Measurements from ENCODE around the gene GRID1. TPM values are rescaled to one million over a fixed set of nuclear protein-coding genes. Genes with fewer than 3 reads are reported as not detected.

The GRID1 gene
- 3.4 and 3.5 TPM in 2 replicates for total RNA-seq (2013; cell fraction: nucleolus; rRNA removed)
- total RNA-seq (2014; rRNA removed) (0.11 and 0.23 TPM in 2 replicates), total RNA-seq (2014; rRNA removed; fragmentation: Illumina TruSeq; extraction: Trizol) (0.04 and 0.05 TPM in 2 replicates), total RNA-seq (2021) (0.08 TPM in 1 of 2 replicates, not detected in the other), polyA plus RNA-seq (2011; rRNA removed) (0.29 and 0.62 TPM in 2 replicates), polyA plus RNA-seq (2014; fragmentation: Illumina TruSeq; extraction: Trizol) (0.05 TPM in 1 of 2 replicates, not detected in the other), polyA plus RNA-seq (2014; fragmentation: Nextera tagmentation; extraction: Ambion mirVana) (not detected), polyA plus RNA-seq (2014; rRNA removed) (0.04 and 0.05 TPM in 2 replicates), polyA plus RNA-seq (2016; fragmentation: Nextera tagmentation; extraction: Ambion mirVana) (not detected), polyA minus RNA-seq (2011; rRNA and poly(A)+ RNA removed) (2.4 TPM in 2 replicates), Bru-seq, nascent RNA (percentile 34 among the genes with signal in this experiment), BruChase-seq, experiment 1, labeled RNA remaining after a 6-hour chase (percentile 21 among the genes with signal in this experiment), BruChase-seq, experiment 2, labeled RNA remaining after a 2-hour chase (percentile 30 among the genes with signal in this experiment)
- 0.12 TPM for polyA plus RNA-seq (2011; ENCODE audit: low read depth)
- polyA plus RNA-seq (2011; cell fraction: cytosol; rRNA removed), result 0.46 and 0.59 TPM in 2 replicates
- polyA plus RNA-seq (2011; cell fraction: nucleus; rRNA removed), result 0.97 and 1.3 TPM in 2 replicates
- polyA plus RNA-seq (2012), result 0.28 and 0.35 TPM in 2 replicates
- polyA minus RNA-seq (2011; cell fraction: cytosol; rRNA and poly(A)+ RNA removed), result 0.31 and 0.80 TPM in 2 replicates
- polyA minus RNA-seq (2011; cell fraction: nucleus; rRNA and poly(A)+ RNA removed), result 3.1 and 3.7 TPM in 2 replicates
- long read RNA-seq, experiment 1, result 0 reads
- long read RNA-seq, experiment 2, partial matches to known transcripts, result 0 of 2 reads
- long read RNA-seq, experiment 2, other reads (novel, unspliced or antisense), result 2 of 2 reads

GRCh38 chr10:86366033-86366901, at the start of gene GRID1:
Gene GRID1 (minus strand): TSS chr10:86366795.
- no peaks in the 10 kb centered on the region for H3K9me3 ChIP-seq (replicated peaks; ENCODE audit: control insufficient read depth, insufficient read depth, low read length)
- in situ Hi-C loops (cut with MboI) (no loop called here), intact Hi-C loops (cut with micrococcal nuclease; ENCODE audit: unreplicated experiment) (no loop called here)
- ChIA-PET SMC1A (ENCODE audit: uncharacterized antibody, unreplicated experiment) (no interaction called here), POLR2A (interaction anchor here (0.6 kb wide), 1 partner anchor 18 kb away, joined by 3 read pairs; no protein-coding TSS in a partner anchor), CTCF (interaction anchor here (0.6 kb wide), 1 partner anchor 1803 kb away, joined by 3 read pairs; no protein-coding TSS in a partner anchor), RAD21 (ENCODE audit: unreplicated experiment) (interaction anchor here (0.6 kb wide), 1 partner anchor 34 kb away, joined by 3 read pairs; no protein-coding TSS in a partner anchor)
- peak within 1 kb of the TSS; percentile 74 for H3K4me2 ChIP-seq (ENCODE audit: control insufficient read depth, insufficient read depth)
- no TSS peak for BruUV-seq (replicated peaks)
- H2AFZ ChIP-seq (ENCODE audit: control insufficient read depth, low read depth, low read length), result no peak within 1 kb of the TSS; the same call in 1 of the 2 replicates
- H4K20me1 ChIP-seq (ENCODE audit: control insufficient read depth, insufficient read depth), result peaks cover 7% of the 10 kb centered on the region; the same call in 1 of the 2 replicates
- no peaks in the 10 kb centered on the region; the same call in 1 of the 2 replicates for H3K4me1 ChIP-seq (ENCODE audit: control insufficient read depth, insufficient read depth, low read length)
- H3K4me3 ChIP-seq, result 0 out of 2 replicates have a peak within 1 kb of the TSS, but pooled peaks have one; percentile 30
- no peaks in the 10 kb centered on the region for H3K79me2 ChIP-seq (ENCODE audit: control insufficient read depth, insufficient read depth, low read length)
- peaks cover 24 to 34% of the 10 kb centered on the region in 2 experiments for H3K27me3 ChIP-seq (replicated peaks in 1 of 2; ENCODE audit: control insufficient read depth in 2 of 2, insufficient read depth in 2 of 2, low read length in 1 of 2)
- 3% methylated on average over 58 of the region's 119 CpGs for WGBS (ENCODE audit: insufficient coverage, insufficient replicate concordance, low lambda C conversion rate, missing lambda C conversion rate)
- no peak within 1 kb of the TSS for H3K9ac ChIP-seq (ENCODE audit: control insufficient read depth, insufficient read depth, low read length)
- no peaks in the 10 kb centered on the region for H3K36me3 ChIP-seq (ENCODE audit: control insufficient read depth in 2 of 2, insufficient read depth in 2 of 2, low read length in 1 of 2)
- H3K27ac ChIP-seq (ENCODE audit: control insufficient read depth, insufficient read depth), result no peak within 1 kb of the TSS
- DNase-seq (ENCODE audit: low read depth, low spot score), result no peak
- FAIRE-seq, result no peak
- peak; percentile 18; the same call in 1 of the 3 replicates for ATAC-seq
- TF ChIP-seq HDAC6 (IDR thresholded peaks at IDR 0.05; ENCODE audit: unreplicated experiment) (peak; percentile 89), IKZF1 (conservative IDR thresholded peaks at IDR 0.05) (peak; percentile 20; the same call in 1 of the 2 replicates), NR2F1 (conservative IDR thresholded peaks at IDR 0.05) (no peak), EGR1 (IDR thresholded peaks at IDR 0.05; ENCODE audit: borderline replicate concordance in 1 of 2, low read depth in 2 of 2, low read length in 2 of 2) (0 out of 3 replicates have a peak, but pooled peaks of 1 of the 2 experiments have one; percentile 23), MYC (IDR thresholded peaks at IDR 0.05; ENCODE audit: insufficient read depth, insufficient read length, insufficient replicate concordance, low read length, severe bottlenecking) (no peak), BHLHE40 (IDR thresholded peaks at IDR 0.05; ENCODE audit: borderline replicate concordance in 1 of 2, low read depth in 2 of 2, low read length in 1 of 2) (peak in 1 of 2 experiments; percentile 28; a peak in 1 of 4 replicates), GATAD2B (conservative IDR thresholded peaks at IDR 0.05; ENCODE audit: low read depth) (0 out of 2 replicates have a peak, but pooled peaks have one; percentile 40), ZSCAN29 (IDR thresholded peaks at IDR 0.05) (no peak), POLR2AphosphoS2 (IDR thresholded peaks at IDR 0.05; ENCODE audit: low read depth, low read length) (peak; percentile 13; the same call in 1 of the 2 replicates), SUZ12 (IDR thresholded peaks at IDR 0.05; ENCODE audit: unreplicated experiment) (peak; percentile 96), PKNOX1 (IDR thresholded peaks at IDR 0.05) (no peak), ZBTB40 (IDR thresholded peaks at IDR 0.05; ENCODE audit: borderline replicate concordance) (no peak)
